Measurements from ENCODE around the gene PMFBP1. TPM values are rescaled to one million over a fixed set of nuclear protein-coding genes. Genes with fewer than 3 reads are reported as not detected.

PMFBP1 gene
- total and polyA plus RNA-seq, 2 donors (not counting 1 experiment from before 2014, with no cell fraction given) = 1.2 to 9.5 TPM

DNA sequence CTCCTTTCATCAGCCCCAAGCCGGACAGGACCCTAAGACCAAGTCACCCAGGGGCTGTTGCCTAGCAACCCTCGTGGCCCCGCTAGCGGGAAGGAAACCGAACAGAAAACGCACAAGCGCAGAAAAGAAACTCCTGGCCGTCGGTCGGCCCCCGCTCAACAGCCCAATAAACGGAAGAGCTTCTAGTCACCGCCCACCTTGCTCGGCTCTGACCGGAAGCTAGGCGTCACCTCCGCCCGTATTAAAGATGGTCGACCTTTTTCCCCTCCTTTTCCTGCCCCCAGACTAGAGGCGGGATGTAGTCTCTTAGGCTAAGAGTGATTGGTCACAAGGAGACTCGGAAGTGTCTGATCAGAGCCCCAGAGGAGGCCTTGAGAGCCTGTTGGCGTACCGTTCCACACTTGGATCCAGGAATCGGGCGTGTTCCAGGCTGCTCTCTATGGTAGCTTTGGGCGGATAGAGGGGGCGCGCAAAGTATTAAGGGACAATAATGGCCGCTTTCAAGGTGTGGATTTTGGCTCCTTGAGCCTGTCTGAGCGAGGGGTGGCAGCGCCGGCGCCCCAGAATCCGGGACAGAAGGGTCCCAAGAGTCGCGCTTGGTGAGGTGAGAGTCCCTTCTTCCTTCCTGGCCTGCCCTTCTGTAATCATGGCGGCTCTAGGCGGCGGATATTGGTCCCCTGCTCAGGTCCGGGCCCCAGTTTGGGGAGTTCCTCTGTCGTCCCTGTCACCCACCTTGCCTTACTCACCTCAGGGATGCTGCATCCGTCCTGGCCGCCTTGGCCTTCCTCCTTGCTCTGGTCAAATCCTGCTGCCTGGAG, 78.3 kb downstream of the PMFBP1 start, which contains the start of the genes DHX38 and TXNL4B:
Gene DHX38 (plus strand): TSS at position 400 of the 818 bp plus-strand sequence. CDS start 2,311 bp downstream, outside the sequence.
Gene TXNL4B (minus strand): TSS at position 173 of the 818 bp plus-strand sequence. CDS start 2,871 bp downstream, outside the sequence.
- ATAC-seq (ENCODE audit: low read depth) = peak; percentile 96
- Histone ChIP-seq H3K27me3 (replicated peaks in 1 of 4; ENCODE audit: control extremely low read depth in 1 of 4, control insufficient read depth in 3 of 4, insufficient read depth in 4 of 4, low read length in 3 of 4) (no peaks in the 10 kb centered on the region), H3K9me3 (ENCODE audit: control extremely low read depth in 1 of 3, control insufficient read depth in 2 of 3, insufficient read depth in 1 of 3, low read length in 2 of 3) (no peaks in the 10 kb centered on the region), H3K27ac (ENCODE audit: low read length in 2 of 2) (peak within 1 kb of the TSS; percentile 85 to 91), H3K4me1 (ENCODE audit: control insufficient read depth in 2 of 2, insufficient read depth in 2 of 2, low read length in 2 of 2) (peaks cover 20 to 28% of the 10 kb centered on the region in 2 donors), H3K9ac (ENCODE audit: low read length) (peak within 1 kb of the TSS; percentile 92), H2AFZ (ENCODE audit: insufficient read depth, low read depth, low read length, poor library complexity, severe bottlenecking) (peak within 1 kb of the TSS; percentile 86), H3K79me2 (ENCODE audit: control insufficient read depth, insufficient read depth, low read length) (peaks cover 48% of the 10 kb centered on the region), H4K20me1 (ENCODE audit: control insufficient read depth, insufficient read depth, low read length, poor library complexity, severe bottlenecking) (peaks cover 13% of the 10 kb centered on the region), H3K4me2 (replicated peaks; ENCODE audit: low read depth, low read length, poor library complexity, severe bottlenecking) (peak within 1 kb of the TSS; percentile 80), H3K4me3 (ENCODE audit: control extremely low read depth in 1 of 5, extremely low read depth in 1 of 5, insufficient read depth in 1 of 5, low read depth in 2 of 5, low read length in 4 of 5) (peak within 1 kb of the TSS; percentile 84 to 95 (median 88)), H3K36me3 (replicated peaks in 1 of 2; ENCODE audit: control extremely low read depth in 1 of 2, control insufficient read depth in 1 of 2, extremely low read depth in 1 of 2, insufficient read depth in 2 of 2, low read length in 1 of 2) (peaks cover 6 to 50% of the 10 kb centered on the region in 2 experiments)
- H3K4me3 Mint-ChIP-seq = peak within 1 kb of the TSS; percentile 90
- H3K27ac Mint-ChIP-seq = peak within 1 kb of the TSS; percentile 92
- POLR2A ChIA-PET = interaction anchor here (0.6 kb wide), 2 partner anchors 275 to 388 kb away, joined by 3 to 9 read pairs; no protein-coding TSS in a partner anchor
- CTCF ChIA-PET = interaction anchor here (1.0 to 3.6 kb wide), 4 partner anchors 23 to 78 kb away, joined by 3 to 15 read pairs (median 3); partner anchors contain the start of gene PMFBP1
- H3K9me3 Mint-ChIP-seq (ENCODE audit: insufficient read depth) = no peaks in the 10 kb centered on the region
- no peaks in the 10 kb centered on the region for H3K27me3 Mint-ChIP-seq
- peak; percentile 96 for DNase-seq
- H3K4me1 Mint-ChIP-seq = peaks cover 42% of the 10 kb centered on the region
- WGBS (ENCODE audit: insufficient coverage) = under 1% methylated on average over 35 of the region's 43 CpGs
- intact Hi-C loops (cut with micrococcal nuclease) = loop anchor here (1.0 to 10.0 kb wide), 6 partner anchors 79 to 1289 kb away; partner anchors contain the start of genes DHODH, IST1, PHLPP2 and PMFBP1
- TF ChIP-seq CTCF (IDR thresholded peaks at IDR 0.05) (no peak), EZH2 (IDR thresholded peaks at IDR 0.05; ENCODE audit: borderline replicate concordance, insufficient read depth, low read depth, low read length, poor library complexity, severe bottlenecking) (no peak)
